ENCODE data around the gene ENDOU.

The ENDOU gene

GRCh38 chr12:47717443-47718193 lies 7.7 kb downstream of the ENDOU start:
- DNase-seq: peak; percentile 44

- no peak for DNase-seq
These were observed 8.2 kb downstream of the ENDOU start for GRCh38 chr12:47717046-47717442.

GRCh38 chr12:47715877-47716548 lies 9.3 kb downstream of the ENDOU start:
- DNase-seq: no peak

GRCh38 chr12:47715393-47715876 lies 9.9 kb downstream of the ENDOU start:
- peak; percentile 84 for DNase-seq

GRCh38 chr12:47714826-47715386 lies 10.4 kb downstream of the ENDOU start:
- no peak for DNase-seq

GRCh38 chr12:47712171-47712570 lies 13.1 kb downstream of the ENDOU start:
- DNase-seq: no peak

- DNase-seq: no peak
These were observed 13.8 kb downstream of the ENDOU start for GRCh38 chr12:47711448-47711847.

GRCh38 chr12:47710278-47710677 lies 15.0 kb downstream of the ENDOU start:
- DNase-seq: no peak

- DNase-seq: no peak
These were observed 15.6 kb downstream of the ENDOU start for GRCh38 chr12:47709671-47710070.

- DNase-seq: no peak
These were observed 16.1 kb downstream of the ENDOU start for GRCh38 chr12:47709237-47709636.

- no peak for DNase-seq
These were observed 17.3 kb downstream of the ENDOU start for GRCh38 chr12:47707905-47708543.

GRCh38 chr12:47707355-47707754 lies 17.9 kb downstream of the ENDOU start:
- no peak for DNase-seq

GRCh38 chr12:47705566-47706425 lies 19.5 kb downstream of the ENDOU start, which contains the start of gene RPAP3:
Gene RPAP3 (minus strand): TSS chr12:47706030. CDS start chr12:47702840, 3,190 bp downstream.
- peak; percentile 94 for DNase-seq

GRCh38 chr12:47705229-47705565 lies 20.1 kb downstream of the ENDOU start:
- DNase-seq: no peak

- DNase-seq: no peak
These were observed 20.6 kb downstream of the ENDOU start for GRCh38 chr12:47704719-47705118.

- no peak for DNase-seq
These were observed 25.0 kb downstream of the ENDOU start for GRCh38 chr12:47700263-47700662.

GRCh38 chr12:47698631-47699030 lies 26.7 kb downstream of the ENDOU start:
- DNase-seq: no peak

- DNase-seq: no peak
These were observed 27.2 kb downstream of the ENDOU start for GRCh38 chr12:47698055-47698454.

- no peak for DNase-seq
These were observed 36.1 kb downstream of the ENDOU start for GRCh38 chr12:47689215-47689614.

GRCh38 chr12:47687636-47688035 lies 37.7 kb downstream of the ENDOU start:
- no peak for DNase-seq

GRCh38 chr12:47686645-47687240 lies 38.5 kb downstream of the ENDOU start:
- peak; percentile 14 for DNase-seq

- DNase-seq: no peak
These were observed 45.5 kb downstream of the ENDOU start for GRCh38 chr12:47679785-47680184.

Measured in CD4-positive, alpha-beta T cell treated with Interleukin-4 for 4 hours (primary cell).